Measurements from ENCODE around the gene SLC12A7.

GRCh38 chr5:1098986-1099597, 12.8 kb downstream of the SLC12A7 start:
- TF ChIP-seq POLR2AphosphoS5 (IDR thresholded peaks at IDR 0.05; ENCODE audit: low read depth, low read length) (no peak), TAF1 (IDR thresholded peaks at IDR 0.05; ENCODE audit: borderline replicate concordance, insufficient read depth, low read length) (no peak), SIN3A (IDR thresholded peaks at IDR 0.05; ENCODE audit: borderline replicate concordance, insufficient read depth, low read length) (no peak)

All from PFSK-1 (cell line).